ENCODE measurements around the gene DYNC1H1.
A peak's percentile ranks its signal among the peaks of the same experiment; 100 is the strongest.

Gene DYNC1H1

GRCh38 chr14:101992708-101993107 is 28.3 kb downstream of the DYNC1H1 start:
- no peak for DNase-seq (ENCODE audit: low read depth in 2 of 2)

DNA sequence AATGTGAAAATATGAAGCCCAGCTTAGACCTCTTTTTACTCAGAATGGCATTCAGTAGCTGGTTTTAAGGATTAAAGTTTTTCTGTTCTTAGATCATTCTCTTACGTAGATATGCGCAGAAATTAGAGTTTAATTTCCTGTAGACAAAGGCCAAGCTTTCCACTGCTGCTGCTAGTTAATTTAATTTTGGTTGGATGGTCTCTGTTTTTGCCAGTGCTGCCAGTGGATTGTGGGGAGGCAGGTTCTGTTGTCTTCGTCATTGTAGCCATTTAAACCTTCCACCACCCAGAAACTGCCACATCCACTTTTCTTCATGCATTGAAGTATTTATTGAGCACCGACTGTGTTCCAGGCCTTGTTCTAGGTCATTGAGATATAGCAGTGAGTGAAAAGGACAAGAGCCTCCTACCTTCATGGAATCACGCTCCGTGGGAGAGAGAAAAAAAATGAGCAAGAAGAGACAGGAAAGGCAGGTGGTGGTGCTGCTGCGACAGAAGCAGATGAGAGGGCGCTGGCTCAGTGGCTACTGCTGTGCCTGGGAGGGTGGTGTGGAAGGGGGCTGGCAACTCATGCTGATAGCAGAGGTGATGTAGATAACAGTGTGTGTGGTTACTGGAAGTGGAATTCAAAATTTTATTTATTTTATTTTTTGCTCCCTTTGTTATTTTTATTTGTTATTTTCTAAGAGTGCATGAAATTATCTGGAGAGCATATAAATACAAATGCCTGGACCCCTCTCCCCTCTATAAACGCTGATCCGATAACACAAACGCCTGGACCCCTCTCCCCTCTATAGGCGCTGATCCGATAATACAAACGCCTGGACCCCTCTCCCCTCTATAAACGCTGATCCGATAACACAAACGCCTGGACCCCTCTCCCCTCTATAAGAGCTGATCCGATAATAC is 33.3 kb downstream of the DYNC1H1 start:
- DNase-seq (ENCODE audit: low read depth in 2 of 2): no peak

GRCh38 chr14:102000902-102001301 is 36.5 kb downstream of the DYNC1H1 start:
- no peak for DNase-seq (ENCODE audit: low read depth in 2 of 2)

GRCh38 chr14:102005336-102005735 is 41.0 kb downstream of the DYNC1H1 start:
- DNase-seq (ENCODE audit: low read depth in 2 of 2): no peak

DNA sequence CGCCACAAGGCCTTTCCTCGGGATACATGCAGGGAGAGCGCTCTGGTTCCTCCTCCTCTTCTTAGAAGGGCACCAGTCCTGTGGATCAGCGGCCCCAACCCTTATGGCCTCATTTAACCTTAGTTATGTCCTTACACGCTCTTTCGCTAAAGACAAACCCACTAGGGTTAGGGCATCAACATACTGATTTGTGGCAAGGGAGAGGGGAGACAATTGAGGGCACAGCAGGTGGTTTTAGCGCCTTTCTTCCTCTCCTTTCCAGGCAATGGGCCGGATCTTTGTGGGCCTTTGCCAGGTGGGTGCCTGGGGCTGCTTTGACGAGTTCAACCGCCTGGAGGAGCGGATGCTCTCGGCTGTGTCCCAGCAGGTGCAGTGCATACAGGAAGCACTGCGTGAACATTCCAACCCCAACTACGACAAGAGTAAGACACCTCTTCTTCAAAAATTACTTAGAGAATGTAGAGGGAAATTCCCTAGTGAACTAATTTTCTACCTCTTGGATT is 43.6 kb downstream of the DYNC1H1 start:
- no peak for DNase-seq (ENCODE audit: low read depth in 2 of 2)

DNA sequence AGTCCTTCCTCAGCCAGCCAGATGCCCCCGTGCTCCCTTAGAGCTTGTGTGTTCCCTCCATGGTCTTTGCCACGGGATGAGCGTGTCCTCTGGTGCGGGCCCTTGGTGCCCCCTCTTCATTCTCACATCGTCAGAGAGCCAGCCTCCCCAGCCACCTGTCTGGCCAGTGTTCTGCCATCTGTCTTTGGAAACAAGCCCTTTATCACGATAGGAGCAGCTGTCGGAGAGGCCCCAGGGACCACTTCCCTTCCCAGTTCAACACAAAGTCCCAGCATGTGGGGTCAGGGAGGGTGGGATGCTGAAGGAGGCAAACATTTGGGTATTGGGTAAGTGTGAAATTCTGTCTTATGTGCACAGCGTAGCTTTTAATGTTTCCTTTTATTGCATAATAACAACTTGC is 44.5 kb downstream of the DYNC1H1 start:
- no peak for DNase-seq (ENCODE audit: low read depth in 2 of 2)

DNA sequence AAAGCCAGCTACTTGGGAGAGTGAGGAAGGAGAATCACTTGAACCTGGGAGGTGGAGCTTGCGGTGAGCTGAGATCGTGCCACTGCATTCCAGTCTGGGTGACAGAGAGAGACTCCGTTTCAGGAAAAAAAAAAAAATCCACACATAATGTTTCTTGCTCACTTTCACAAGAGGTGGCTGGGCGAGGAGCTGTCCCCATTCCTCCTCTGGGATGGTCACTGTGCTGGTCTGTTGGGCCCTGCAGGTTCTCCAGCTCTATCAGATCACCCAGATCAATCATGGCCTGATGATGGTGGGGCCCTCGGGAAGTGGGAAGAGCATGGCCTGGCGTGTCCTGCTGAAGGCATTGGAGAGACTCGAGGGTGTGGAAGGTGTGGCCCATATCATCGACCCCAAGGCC is 47.3 kb downstream of the DYNC1H1 start:
- DNase-seq (ENCODE audit: low read depth in 2 of 2): no peak

DNA sequence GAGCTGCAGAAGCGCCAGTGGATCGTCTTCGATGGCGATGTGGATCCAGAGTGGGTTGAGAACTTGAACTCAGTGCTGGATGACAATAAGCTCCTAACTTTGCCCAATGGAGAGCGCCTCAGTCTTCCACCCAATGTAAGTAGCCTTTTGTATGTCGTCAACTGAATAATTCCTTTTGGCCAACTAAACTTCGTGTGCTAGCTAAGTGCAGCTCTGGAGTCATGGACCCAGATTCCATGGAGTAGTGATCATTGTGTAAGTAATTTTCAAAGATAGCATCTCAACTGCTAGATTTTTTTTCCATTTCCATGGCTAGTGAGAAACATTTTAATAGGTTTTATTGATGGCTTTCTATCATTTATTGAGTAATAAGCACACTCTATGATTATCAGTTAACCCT is 48.0 kb downstream of the DYNC1H1 start:
- no peak for DNase-seq (ENCODE audit: low read depth in 2 of 2)

GRCh38 chr14:102013669-102014200 is 49.4 kb downstream of the DYNC1H1 start:
- DNase-seq (ENCODE audit: low read depth in 2 of 2): no peak

DNA sequence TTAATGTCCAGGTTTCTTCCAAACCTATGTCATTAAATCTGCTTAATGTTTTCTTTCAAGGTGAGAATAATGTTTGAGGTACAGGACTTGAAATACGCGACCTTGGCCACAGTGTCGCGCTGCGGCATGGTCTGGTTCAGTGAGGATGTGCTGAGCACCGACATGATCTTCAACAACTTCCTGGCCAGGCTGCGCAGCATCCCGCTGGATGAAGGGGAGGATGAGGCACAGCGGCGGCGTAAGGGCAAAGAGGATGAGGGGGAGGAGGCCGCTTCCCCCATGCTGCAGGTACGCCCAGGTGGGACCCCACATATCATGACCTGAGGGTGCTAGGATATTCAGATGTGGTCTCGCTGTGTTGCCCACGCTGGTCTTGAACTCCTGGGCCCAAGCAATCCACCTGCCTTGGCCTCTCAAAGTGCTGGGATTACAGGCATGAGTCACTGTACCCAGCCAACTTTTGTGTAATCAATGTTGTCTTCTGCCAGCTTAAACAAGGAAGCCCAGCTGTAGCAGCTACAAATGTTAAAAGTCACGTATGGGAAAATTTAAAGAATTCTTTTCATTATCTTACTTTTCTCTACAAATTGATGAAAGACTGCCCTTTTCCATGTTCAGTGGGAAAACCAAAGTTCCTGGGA is 50.8 kb downstream of the DYNC1H1 start:
- no peak for DNase-seq (ENCODE audit: low read depth in 2 of 2)

GRCh38 chr14:102015771-102016170 is 51.4 kb downstream of the DYNC1H1 start:
- DNase-seq (ENCODE audit: low read depth in 2 of 2): no peak

DNA sequence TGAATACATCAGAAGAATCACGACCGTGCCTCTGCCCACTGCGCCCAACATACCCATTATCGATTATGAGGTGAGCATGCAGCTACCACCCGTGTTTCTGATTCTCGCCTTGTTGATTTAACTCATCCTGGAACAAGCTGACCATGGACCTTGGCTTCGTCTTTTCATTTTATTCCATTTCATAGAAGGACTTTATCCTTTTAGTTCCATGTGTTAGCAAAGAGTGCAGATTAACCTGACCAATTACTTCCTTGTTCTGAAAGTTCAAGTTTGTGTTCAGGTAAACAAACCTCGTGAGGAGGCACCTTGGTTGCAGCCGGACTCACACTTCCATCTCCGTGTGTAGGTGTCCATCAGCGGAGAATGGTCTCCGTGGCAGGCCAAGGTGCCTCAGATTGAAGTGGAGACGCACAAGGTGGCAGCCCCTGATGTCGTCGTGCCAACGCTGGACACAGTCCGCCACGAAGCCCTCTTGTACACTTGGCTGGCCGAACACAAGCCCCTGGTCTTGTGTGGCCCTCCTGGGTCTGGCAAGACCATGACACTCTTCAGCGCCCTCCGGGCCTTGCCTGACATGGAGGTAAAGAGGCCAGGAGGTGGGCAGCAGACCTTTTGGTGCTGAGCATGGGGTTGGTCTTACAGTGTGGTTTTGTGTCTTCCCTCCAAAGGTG is 52.2 kb downstream of the DYNC1H1 start:
- DNase-seq (ENCODE audit: low read depth in 2 of 2): no peak

DNA sequence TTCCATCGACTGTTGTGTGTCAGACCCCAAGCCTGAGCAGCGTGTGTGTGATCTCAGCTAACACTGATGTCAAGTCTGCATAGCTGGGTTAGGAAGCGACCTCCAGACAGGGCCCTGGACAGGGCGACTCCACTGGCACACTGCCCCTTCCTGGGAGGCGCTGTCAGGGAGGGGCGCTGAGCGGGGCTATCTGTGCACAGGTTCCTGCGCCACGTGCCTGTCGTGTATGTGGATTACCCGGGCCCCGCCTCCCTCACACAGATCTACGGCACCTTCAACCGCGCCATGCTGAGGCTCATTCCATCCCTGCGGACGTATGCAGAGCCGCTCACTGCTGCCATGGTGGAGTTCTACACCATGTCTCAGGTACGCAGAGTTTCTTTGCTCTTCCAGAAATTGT is 53.9 kb downstream of the DYNC1H1 start:
- DNase-seq (ENCODE audit: low read depth in 2 of 2): no peak

GRCh38 chr14:102019006-102019540 is 54.7 kb downstream of the DYNC1H1 start:
- DNase-seq (ENCODE audit: low read depth in 2 of 2): no peak

- peak; percentile 39 to 55 for DNase-seq (ENCODE audit: low read depth in 2 of 2)
Measured at GRCh38 chr14:102020058-102020971, 55.9 kb downstream of the DYNC1H1 start.

DNA sequence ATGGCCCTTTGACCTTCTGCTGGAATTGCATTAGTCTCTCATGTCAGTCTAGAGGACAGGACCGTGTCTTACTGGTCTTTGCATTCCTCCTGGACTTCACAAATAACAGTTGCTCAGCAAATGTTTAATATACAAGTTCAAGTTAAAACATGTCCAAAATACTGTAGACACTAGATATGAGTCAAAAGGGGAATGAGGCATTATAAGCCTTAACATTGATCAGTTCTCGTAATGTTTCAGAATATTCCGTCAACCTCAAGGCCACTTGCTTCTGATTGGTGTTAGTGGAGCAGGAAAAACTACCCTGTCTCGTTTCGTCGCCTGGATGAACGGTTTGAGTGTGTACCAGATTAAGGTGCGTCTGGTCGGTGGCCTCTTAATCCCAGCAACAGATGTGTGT is 62.6 kb downstream of the DYNC1H1 start:
- DNase-seq (ENCODE audit: low read depth in 2 of 2): no peak

DNA sequence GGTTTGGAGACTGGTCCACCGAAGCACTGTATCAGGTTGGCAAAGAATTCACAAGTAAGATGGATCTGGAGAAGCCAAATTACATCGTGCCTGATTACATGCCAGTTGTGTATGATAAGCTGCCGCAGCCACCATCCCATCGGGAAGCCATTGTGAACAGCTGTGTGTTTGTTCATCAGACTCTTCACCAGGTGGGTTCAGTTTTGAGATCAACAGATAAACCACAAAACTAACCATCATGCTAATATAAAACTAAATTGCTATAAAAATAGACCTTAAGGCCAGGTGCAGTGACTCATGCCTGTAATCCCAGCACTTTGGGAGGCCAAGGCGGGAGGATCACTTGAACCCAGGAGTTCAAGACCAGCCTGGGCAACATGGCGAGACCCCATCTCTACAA is 63.6 kb downstream of the DYNC1H1 start:
- no peak for DNase-seq (ENCODE audit: low read depth in 2 of 2)

DNA sequence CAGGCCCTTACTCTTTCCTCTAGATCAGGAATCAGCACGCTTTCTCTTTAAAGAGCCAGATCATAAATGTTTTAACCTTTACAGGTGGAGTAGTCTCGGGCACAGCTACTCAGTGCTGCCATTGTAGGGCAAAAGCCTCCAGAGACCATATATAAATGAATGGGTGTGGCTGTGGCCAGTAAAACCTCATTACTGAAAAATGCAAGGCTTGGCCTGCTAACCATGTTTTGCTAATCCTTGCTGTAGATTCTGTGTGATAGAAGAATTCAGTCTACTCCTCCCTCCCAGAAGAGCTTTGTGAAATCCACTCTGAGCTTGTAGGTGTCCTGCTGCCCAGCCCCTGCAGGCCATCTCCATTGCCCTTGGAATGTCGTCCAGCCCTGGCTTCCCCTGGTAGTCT is 64.4 kb downstream of the DYNC1H1 start:
- DNase-seq (ENCODE audit: low read depth in 2 of 2): no peak

GRCh38 chr14:102029956-102030355 is 65.6 kb downstream of the DYNC1H1 start:
- no peak for DNase-seq (ENCODE audit: low read depth in 2 of 2)

GRCh38 chr14:102033241-102033640 is 68.9 kb downstream of the DYNC1H1 start:
- DNase-seq (ENCODE audit: low read depth in 2 of 2): no peak

GRCh38 chr14:102034301-102034700 is 69.9 kb downstream of the DYNC1H1 start:
- no peak for DNase-seq (ENCODE audit: low read depth in 2 of 2)
